ENCODE measurements around the gene IGSF23.
"Not testable (repeated sequence)": the region's sequence is repeated elsewhere in the genome, so short reads cannot be mapped to it uniquely, and the experiment has no call there.

IGSF23 gene

DNA sequence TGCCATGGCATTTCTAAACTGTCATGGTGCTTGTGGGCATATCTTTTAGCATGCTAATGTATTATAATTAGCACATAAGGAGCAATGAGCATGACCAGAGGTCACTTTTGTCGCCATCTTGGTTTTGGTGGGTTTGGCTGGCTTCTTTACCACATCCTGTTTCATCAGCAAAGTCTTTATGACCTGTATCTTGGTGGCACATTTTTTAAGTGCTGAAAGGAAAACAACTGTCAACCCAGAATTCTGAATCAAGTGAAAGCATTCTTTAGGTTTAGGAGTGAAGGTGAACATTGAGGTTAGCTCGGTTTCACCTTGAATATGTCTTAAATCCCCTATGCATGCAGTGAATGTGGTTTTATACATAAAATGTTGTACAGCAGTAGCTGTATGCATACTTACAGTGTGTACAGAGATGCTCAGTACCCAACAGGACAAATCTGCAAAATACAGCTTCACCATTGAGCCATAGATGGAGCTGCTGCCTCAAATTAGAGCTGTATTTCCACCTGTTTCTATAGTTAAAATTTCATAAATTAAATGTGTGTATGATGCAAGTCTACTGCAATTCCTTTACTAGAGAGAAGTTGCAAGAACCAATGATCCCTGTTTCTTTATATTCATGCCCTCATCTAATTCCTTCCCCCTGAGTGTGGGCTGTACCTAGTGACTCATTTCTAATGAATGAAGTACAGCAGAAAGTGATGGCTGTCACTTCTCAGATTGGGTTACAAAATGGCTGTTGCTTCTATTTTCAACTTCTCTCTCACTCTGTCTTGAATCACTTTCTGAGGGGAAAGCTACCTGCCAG lies 25.2 kb upstream of the IGSF23 start:
- no peak for DNase-seq (ENCODE audit: low read depth)

DNA sequence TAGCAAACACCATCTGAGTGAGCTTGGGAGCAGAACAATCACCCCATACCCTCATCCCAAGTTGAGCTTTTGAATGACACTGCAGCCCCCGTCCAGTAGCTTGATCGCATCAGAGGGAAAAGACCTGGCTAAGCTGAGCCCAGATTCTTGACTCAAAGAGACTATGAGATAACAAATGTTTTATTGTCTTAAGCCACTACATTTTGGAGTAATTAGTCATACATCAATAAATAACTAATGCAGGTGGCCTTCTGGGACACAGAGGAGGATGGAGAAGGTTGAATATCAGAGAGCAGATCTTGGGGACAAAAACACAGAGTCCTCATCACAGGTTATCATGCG lies 24.6 kb upstream of the IGSF23 start:
- DNase-seq (ENCODE audit: low read depth), result no peak

DNA sequence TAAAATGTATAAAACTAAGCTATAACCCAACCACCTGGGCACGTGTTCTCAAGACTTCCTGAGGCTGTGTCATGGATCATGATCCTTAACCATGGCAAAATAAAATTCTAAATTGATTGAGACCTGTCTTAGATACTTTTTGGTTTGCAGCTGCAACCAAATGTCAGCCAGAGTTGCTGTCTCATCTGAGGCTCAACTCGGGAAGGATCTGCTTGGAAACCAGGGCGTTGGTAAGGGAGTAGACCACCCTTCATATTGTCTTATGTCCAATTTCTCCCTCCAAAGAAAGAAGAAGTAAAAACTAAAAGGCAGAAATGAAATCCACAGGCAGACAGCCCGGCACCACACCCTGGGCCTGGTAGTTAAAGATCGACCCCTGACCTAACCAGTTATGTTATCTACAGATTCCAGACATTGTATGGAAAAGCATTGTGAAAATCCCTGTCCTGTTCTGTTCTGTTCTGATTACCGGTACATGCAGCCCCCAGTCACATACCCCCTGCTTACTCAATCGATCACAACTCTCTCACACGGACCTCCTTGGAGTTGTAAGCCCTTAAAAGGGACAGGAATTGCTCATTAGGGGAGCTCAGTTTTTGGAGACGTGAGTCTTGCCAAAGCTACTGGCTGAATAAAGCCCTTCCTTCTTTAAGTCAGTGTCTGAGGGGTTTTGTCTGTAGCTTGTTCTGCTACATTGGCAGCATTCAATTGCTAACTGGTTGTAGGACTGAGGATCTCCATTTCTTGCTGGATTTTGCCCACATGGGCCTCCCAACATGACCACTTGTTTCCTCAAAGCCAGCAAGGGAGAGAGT lies 22.9 kb upstream of the IGSF23 start:
- no peak for DNase-seq (ENCODE audit: low read depth)

DNA sequence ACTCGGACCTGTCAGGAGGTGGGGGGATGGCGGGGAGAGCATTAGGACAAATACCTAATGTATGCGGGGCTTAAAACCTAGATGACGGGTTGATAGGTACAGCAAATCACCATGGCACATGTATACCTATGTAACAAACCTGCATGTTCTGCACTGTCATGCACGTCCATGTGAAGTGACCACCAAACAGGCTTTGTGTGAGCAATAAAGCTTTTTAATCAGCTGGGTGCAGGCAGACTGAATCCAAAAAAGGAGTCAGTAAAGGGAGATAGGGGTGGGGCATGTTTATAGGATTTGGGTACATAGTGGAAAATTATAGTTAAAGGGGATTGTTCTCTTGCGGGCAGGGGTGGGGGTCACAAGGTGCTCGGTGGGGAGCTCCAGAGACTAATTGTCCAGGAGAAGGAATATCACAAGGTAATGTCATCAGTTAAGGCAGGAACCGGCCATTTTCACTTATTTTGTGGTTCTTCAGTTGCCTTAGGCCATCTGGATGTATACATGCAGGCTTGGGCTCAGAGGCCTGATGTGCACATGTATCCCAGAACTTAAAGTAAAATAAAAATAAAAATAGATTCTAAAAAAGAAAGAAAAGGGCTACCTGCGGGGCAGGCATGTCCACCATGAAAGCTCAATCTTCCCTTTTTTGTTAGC lies 21.9 kb upstream of the IGSF23 start:
- not testable (repeated sequence) for DNase-seq (ENCODE audit: low read depth)

DNA sequence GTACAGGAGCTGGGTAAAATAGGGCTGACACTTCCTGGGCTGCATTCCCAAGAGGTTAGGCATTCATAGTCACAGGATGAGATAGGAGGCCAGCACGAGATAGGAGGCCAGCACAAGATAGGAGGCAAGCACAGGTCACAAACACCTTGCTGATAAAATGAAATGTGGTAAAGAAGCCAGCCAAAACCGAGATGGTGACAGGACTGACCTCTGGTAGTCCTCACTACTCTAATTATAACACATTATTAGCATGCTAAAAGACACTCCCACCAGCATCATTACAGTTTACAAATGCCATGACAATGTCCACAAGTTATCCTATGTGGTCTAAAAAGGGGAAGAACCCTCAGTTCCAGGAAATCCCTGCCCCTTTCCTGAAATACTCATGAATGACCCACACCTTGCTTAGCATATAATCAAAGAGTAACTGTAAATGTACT lies 20.9 kb upstream of the IGSF23 start:
- DNase-seq (ENCODE audit: low read depth), result no peak

DNA sequence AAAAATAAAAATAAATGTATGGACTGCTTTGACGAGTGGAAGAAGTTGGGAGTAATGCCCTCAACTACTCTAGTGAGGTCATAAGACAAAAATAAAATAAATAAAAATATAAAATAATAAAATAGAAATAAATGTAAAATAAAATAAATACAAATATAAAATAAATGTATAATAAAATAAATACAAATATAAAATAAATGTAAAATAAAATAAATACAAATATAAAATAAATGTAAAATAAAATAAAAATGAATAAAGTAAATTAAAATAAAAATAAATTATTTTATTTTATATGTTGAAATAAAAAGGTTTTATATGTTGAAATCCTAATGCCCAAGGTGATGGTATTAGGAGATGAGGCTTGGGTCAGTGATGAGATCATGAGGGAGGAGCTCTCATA lies 20.1 kb upstream of the IGSF23 start:
- no peak for DNase-seq (ENCODE audit: low read depth)

DNA sequence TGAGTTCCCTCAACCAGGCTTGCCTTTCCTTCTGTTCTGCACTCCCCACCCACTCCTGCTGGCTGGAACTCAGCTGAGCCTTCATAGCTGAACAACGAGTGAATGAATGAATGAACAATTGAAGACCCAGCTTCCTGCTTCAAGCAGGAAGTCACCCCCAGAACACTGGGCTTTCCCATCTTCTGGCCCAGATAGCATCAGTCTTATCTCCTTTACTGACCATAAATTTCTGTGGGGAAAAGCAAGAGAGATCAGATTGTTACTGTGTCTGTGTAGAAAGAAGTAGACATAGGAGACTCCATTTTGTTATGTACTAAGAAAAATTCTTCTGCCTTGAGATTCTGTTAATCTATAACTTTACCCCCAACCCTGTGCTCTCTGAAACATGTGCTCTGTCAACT lies 19.5 kb upstream of the IGSF23 start:
- DNase-seq (ENCODE audit: low read depth), result not testable (repeated sequence)

DNA sequence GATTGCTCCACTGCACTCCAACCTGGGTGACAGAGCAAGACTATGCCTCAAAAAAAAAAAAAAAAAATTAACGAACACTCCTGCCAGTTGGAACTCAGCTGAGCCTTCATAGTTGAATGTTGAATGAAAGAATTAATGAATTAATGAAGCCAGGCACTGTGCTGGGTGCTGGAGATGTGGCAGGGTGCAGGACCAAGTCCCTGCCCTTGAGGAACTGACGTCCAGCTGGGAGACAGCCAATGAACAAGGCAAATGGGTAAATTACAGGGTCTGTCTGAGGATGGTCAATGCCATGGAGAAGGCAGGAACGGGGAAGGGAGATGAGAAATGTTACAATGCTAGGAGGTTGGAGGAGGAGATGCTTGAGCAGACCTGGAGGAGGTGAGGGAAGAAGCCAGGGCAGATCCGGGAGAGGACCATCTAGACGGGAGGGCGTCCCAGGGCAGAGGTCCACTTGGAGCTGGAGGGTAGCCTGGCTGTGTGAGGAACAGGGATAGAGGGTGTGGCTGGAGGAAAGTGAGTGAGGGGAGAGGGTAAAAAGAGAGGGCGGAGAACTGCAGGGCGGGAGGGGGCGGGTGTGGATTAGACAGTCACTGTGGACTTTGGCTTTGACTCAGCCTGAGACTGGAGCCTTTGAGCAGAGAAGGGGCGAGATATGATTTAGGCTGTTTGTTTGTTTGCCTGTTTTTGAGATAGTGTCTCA lies 16.8 kb upstream of the IGSF23 start:
- no peak for DNase-seq (ENCODE audit: low read depth)

DNA sequence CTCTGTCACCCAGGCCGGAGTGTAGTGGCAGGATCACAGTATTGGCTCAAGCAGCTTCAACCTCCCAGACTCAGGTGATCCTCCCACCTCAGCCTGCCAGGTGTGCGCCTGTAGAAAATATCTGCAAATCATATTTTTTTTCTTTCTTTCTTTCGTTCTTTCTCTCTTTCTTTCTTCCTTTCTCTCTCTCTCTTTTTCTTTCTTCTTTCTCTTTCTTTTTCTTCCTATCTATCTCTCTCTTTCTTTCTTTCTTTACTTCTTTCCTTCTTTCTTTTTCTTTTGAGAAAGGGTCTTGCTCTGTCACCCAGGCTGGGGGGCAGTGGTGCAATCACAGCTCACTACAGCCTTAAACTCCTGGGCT lies 16.3 kb upstream of the IGSF23 start:
- DNase-seq (ENCODE audit: low read depth), result no peak

DNA sequence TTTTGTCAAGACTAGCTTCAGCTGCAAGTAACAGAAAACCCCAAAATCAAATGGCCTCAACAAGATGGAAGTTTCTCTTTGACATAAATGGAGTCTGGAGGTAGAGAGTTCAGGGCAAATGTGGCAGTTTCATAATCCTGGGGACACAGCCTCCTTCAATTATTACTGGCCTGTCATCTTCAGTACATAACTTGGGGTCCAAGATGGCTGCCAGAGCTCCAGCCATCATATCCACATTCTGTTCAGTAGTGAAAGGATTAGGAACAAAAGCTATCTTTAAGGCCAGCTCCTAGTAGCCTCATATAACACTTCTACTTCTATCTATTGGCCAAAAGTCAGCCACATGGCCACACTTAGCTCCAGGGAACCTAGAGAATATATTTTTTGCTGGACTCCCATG lies 15.0 kb upstream of the IGSF23 start:
- no peak for DNase-seq (ENCODE audit: low read depth)

DNA sequence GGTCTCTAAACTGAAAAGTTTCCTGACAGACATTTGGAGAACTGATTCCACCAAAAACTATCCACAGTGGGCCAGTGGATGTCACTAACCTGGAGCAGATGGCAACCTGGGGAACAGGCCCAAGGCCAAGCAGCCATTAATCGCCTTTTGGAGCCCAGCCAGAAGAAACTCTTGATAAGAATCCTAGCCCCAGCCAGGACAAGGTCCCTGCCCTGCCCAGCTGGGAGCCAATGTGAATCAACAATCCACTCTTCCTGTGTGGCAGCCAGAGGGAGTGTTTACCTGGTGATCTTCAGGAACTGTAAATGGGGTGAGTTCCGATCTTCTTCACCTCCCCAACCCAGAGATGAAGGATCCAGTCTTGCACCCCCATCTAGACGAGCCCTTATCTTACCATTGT lies 14.5 kb upstream of the IGSF23 start:
- no peak for DNase-seq (ENCODE audit: low read depth)

DNA sequence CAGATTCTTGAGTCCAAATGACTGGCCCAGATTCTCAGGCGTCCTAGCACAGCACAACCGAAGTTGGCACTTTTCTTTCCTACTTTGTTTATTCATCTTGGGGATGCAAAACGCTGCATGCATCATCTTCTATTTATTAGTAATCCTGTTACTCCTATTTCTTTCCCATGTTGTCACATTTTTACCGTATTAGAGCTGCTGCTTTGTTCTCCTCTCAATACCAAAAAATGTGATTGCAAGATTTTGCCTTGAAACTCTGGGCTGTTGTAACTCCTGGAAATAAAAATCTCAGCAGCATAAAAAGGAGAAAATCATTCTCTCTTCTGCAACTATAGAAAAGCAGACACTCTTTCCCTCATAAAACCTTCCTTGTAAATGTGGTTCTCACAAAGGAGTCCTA lies 12.9 kb upstream of the IGSF23 start:
- DNase-seq (ENCODE audit: low read depth), result no peak

DNA sequence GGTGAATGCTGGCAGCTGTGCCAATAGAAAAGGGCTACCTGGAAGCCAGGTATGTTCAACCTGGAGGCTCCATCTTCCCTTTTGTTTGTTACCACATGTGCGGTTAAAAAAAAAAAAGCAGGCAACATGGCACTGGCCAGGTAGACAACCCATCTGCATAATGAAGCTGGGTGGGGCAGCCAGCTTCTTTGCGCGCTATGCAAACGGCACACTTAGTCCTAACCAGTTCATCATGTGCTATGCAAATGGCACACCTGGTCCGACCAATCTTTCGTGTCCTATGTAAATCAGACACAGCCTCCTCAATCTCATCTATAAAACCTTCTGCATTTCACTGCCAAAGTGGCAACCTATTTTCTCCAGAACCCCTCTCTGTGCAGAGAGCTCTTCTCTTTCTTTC lies 11.3 kb upstream of the IGSF23 start:
- no peak for DNase-seq (ENCODE audit: low read depth)

DNA sequence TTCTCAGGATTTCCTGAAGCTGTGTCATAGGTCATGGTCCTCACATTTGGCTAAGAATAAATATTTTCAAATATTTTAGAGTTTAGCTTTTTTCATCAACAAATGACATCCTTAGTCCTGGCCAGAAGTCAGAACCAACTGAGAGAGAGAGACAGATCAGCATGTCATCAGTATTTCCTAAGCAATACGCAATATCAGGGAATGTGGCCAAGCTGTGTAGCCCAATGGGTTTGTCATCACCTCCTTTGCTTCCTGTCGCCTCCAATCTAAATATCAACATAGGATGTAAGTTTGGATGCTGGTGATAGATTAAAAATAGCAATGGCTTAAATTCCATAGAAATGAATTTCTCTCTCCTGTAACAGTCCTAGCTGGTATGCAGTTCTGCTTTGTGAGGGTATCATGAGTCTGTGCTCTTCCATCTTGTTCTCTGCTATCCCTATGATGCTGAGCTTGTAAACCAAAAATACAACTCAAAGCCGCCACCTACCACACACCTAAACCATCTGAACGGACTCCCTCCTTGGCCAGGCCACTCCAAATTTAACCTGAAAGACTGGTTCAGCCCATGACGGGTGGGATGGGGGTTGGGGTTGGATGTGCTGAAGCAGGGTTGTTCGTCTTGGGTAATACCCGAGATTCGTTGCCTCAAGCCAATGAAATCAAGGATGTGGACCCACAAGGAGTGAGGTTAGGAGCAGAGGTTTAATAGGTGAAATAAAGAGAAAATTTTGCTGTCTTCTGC lies 10.0 kb upstream of the IGSF23 start:
- DNase-seq (ENCODE audit: low read depth), result no peak

DNA sequence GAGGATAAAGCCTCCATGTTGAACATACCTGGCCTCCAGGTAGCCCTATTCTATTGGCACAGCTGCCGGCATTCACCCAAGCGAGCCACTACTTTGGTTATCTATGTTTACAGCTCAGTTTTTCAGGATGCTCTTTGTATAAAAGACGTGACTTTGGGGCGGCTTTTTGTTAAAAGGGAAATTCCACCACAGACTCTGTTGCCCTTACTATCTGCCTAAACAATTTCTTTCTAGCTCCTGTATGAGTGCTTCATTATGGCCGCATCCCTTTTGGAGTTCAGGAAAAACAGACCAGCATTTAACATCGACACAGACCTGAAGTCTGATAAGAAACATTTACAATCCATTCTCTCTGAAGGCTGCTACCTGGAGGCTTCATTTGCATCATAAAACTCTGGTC lies 9.1 kb upstream of the IGSF23 start:
- no peak for DNase-seq (ENCODE audit: low read depth)

DNA sequence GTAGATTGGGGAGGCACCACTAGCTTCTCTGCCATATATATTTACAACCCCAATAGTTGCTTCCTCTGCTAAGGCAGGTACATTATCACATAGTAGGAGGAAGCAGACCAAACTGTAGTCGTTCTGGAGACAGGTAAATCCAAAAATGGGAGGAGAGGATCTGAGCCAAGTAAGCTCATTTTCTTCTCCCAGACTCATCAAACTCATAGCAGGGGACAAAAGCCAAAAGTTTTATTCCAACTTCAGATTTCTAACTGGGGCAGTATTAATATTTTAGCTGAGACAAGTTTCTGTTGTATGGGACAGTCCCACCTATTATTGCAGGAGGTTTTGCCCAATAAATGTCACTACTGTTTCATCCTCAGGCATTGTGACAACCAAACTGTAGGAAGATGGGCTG lies 7.8 kb upstream of the IGSF23 start:
- no peak for DNase-seq (ENCODE audit: low read depth)

DNA sequence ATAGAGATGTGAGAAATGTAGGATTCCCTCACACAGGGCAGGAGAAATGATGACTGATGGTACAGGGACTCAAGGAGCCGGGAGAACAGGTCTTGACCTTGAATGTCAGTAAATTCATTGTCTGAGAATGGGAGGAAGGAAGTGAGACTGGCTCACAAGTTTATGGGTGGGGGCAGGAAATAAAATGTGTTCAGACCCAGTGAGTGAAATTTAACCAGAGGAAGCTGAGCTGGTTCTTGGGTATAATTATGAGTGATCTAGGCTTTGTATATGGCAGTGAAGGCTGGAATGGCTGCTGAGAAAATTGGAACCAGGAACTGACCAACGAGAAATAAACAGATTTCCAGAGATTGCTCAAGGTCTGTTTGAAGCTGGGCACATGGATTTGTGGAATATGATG lies 6.3 kb upstream of the IGSF23 start:
- no peak for DNase-seq (ENCODE audit: low read depth)

DNA sequence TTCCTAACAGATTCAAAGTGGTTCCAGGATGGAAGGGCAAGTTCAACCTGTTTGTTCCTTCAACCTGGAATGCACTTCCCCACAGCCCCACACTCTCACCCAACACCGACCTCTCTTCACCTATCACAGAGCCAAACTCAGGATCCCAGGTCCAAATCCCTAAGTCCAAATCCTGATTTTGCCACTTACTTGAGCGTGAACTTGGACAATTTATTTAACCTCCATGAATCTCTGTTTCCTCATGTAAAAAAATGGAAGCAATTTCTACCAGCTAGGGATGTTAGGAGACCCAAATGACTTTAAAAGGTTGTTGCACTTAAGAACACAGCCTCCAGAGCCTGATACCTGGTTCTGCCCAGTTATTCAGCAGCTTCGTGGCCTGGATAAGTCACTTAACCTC lies 5.4 kb upstream of the IGSF23 start:
- no peak for DNase-seq (ENCODE audit: low read depth)

DNA sequence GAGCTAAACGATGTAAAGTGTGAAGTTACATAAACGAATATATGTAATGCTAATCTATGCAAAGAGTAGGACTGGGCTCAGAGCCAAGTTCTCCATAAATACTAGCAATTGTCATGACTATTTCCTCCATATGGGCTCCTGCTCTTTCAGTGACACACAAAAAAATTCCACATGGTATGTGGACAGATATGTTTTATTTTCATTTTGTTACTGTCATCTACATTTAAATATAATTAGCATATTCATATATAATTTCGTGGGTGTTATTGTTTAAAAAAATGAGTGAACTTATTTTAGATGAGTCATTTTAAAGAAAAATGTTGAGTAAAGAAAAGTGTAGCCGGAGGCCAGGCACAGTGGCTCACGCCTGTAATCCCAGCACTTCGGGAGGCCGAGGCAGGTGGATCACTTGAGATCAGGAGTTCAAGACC lies 5.0 kb upstream of the IGSF23 start:
- no peak for DNase-seq (ENCODE audit: low read depth)

DNA sequence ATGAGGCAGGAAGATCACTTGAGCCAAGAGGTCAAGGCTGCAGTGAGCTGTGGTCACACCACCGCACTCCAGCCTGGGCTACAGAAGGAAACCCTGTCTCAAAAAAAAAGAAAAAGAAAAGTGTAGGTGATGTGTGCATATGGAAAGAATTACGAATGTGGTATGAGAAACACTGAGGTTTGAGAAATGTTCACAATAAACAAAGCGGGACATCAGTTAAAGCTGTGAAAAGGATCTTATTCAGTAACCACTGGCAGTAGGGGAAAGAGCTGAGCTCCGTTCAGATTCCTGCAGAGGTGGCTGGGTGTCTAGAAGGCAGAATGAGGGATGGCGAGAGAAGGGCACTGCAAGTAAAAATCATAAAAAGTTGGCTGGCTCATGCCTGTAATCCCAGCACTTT lies 4.1 kb upstream of the IGSF23 start:
- no peak for DNase-seq (ENCODE audit: low read depth)

DNA sequence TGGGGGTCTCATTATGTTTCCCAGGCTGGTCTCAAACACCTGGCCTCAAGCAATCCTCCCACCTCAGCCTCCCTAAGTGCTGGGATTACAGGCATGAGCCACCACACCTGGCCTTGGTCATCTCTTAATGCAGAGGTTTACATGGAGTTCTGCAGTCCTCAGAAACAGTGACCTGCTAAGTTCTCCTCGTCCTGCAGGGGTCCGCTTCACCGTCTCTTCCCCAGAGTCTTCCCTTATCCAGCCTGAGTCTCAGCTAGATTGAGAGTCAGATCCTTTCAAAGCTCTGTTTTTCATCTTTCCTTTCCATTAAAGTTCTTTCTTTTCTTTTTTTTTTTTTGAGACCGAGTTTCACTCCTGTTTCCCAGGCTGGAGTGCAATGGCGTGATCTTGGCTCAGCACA lies 2.9 kb upstream of the IGSF23 start:
- DNase-seq (ENCODE audit: low read depth), result not testable (repeated sequence)

DNA sequence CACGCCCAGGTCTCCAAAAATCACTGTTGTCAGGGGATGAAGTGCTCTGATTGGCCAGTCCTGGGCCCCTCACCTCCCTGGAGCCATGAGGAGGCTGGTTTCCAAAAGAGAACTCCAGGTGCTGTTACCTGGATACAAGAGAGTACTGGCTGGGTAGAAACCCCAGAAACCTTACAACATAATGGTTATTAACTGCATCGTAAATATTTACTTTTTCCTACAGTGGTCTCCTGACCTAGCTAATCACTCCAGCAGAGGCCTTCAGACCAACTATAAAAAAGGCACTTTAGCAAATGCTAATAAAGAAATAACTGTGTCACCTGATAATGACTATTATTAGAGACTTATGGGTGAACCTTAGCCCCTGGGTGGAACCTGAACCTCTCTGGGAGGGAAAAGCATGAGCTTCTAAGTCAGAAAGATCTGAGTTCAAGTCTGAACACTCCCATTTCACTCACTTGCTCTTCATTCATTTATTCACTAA lies 1.5 kb upstream of the IGSF23 start:
- DNase-seq (ENCODE audit: low read depth), result no peak

Data from stimulated activated CD8-positive, alpha-beta memory T cell treated with anti-CD3 and anti-CD28 coated beads, Interleukin-7, amount 100 ng/mL, for 24 hours (primary cell).